GM12873 (cell line): ENCODE results near the gene C10orf67.
A peak's percentile ranks its signal among the peaks of the same experiment; 100 is the strongest.

Source experiments
- TF ChIP-seq, protein P1 (sequence below): IDR thresholded peaks from 2 replicates; pipeline ENCODE4 v1.5.1; 2012; ENCODE audit warnings: low read depth, mild to moderate bottlenecking, moderate library complexity, low read length, control low read depth; ENCODE audit not compliant: insufficient read depth; ENCODE audit errors: missing control alignments

The C10orf67 gene

GRCh38 chr10:23173214-23174073 lies 171.2 kb downstream of the C10orf67 start:
- TF ChIP-seq, protein P1, sequence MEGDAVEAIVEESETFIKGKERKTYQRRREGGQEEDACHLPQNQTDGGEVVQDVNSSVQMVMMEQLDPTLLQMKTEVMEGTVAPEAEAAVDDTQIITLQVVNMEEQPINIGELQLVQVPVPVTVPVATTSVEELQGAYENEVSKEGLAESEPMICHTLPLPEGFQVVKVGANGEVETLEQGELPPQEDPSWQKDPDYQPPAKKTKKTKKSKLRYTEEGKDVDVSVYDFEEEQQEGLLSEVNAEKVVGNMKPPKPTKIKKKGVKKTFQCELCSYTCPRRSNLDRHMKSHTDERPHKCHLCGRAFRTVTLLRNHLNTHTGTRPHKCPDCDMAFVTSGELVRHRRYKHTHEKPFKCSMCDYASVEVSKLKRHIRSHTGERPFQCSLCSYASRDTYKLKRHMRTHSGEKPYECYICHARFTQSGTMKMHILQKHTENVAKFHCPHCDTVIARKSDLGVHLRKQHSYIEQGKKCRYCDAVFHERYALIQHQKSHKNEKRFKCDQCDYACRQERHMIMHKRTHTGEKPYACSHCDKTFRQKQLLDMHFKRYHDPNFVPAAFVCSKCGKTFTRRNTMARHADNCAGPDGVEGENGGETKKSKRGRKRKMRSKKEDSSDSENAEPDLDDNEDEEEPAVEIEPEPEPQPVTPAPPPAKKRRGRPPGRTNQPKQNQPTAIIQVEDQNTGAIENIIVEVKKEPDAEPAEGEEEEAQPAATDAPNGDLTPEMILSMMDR: no peak

DNA sequence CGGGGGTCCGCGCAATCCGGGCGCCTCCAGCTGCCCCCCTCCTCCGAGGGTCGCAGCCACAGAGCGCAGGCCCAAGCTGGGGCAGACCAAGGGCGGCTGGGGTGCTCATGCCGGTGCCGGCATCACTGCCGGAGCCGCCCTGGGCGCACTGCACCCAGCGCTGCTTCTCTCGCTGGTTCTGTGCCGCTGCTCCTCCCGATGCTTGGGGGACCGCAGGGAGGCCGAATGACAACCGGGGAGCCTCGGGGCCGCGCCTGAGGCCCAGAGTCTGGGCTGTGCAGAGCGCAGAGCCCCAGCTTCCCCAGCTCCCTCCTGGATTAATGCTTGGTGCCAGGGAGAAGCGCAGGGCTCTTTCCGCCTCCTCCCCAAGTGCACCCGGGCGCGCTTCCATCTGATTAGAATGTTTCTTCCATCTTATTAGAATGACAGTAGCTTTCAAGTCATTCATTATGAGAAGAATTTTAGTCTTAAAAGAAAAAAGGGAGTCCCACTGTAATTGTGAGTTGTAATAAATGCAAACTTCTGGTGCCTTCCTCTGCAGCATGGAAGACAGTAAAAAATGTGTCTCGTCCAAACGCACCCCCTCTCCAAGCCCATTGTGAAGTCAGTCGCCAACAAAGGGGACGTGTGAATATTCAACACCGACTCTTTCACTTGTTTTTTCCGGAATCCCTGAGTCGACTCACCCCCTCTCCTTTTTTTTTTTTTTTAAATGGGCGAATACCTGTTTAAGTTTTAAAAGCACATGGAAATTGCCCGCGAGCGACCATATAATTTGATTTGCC lies 172.0 kb downstream of the C10orf67 start:
- TF ChIP-seq, protein P1: no peak

DNA sequence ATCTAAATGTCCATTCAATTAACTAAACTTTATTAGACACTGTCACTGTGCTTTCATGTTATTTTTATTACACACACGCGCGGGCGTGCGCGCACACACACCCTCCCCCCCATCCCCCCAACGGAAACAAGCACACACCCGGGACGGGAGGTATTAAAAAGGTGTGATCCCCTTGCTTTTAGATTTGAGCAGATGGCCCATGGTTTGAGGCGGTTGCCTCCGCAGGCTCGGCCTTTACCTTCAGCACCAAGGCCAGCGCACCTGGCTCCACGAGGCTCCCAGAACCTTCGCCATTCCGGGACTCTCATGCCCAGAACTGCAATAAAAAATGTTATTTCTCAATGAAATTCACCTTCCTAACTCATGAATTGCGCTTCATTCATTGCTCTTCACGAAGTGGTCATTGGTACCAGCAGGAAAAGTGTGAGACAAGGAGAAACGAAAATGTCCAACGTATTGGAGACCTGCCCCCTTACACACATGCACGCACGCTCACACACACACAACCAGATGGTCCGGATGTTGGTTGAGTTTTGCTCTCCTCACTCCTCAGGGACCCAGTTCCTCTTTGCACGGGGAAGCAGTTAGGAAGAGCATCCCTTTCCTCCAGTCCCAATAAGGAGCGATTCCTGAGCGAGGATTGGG lies 173.2 kb downstream of the C10orf67 start:
- TF ChIP-seq, protein P1: no peak

- TF ChIP-seq, protein P1: peak; percentile 89
Measured at GRCh38 chr10:23158370-23158769, 186.2 kb downstream of the C10orf67 start.

DNA sequence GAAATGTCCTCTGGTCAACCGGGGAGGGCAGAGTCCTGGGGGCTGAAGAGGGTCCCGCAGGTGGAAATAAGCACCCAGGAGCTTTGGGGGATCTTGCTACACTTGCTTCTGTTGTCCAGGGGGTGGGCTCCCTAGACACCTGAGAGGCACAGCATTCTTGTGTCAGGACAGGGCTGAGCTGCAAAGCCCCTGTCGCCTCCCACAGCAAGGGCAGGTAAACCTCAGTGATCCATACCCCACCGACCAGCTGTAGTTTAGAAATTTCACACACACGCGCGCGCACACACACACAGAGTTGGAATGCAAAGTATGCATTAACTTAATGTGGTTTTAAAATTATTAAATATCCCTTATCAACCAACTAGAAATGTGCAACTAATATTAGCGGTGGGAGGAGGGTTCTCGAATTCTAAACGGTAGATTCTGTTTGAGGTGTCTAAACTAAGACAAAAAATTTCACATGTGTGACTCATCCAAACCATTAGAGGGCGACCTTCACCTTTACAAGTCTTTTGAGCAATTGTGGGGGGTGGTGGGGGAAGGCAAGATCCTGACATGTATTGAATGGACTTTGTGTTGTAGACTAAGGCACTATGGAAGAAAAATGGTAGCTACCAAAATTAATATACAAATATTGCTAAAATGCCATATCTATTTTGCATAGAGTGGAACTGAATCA lies 186.8 kb downstream of the C10orf67 start:
- TF ChIP-seq, protein P1: peak; percentile 44

DNA sequence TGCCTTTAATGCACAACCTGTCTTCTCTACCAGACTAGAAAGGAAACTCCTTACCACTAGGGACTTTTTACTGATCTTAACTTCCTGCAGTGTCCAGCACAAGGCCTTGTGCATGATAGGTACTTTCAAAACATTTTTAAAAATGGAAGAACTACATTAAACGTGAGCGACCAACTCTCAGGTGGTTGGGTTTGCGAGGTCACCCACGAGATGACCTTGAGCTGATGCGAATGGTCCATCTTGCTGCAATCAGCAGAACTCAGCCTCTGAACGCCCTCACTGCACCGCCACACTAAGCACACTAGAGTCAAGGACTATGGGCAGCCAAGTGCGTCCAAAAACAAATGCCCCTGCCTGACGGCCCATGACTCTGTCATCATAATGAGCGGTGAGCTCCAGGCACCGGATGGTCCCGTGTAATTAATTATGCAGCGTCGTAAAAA lies 187.3 kb downstream of the C10orf67 start:
- TF ChIP-seq, protein P1: no peak
